Hepatocyte (in vitro differentiated cells): Measurements from ENCODE around the gene PEX11B.

Experiments
- EZH2 ChIP-seq: fragments of 200-600 bp; sonication (generic); IDR thresholded peaks from 2 replicates; pipeline ENCODE4 v1.6.1; 2016; ENCODE audit warnings: antibody characterized with exemption, mild to moderate bottlenecking, borderline replicate concordance
- EZH2phosphoT487 ChIP-seq: fragments of 200-600 bp; sonication (generic); IDR thresholded peaks from one replicate; pipeline ENCODE4 v1.6.1; 2018; ENCODE audit warnings: antibody characterized with exemption, mild to moderate bottlenecking, low read depth, moderate library complexity; ENCODE audit not compliant: unreplicated experiment, severe bottlenecking
- TF ChIP-seq, protein P1 (sequence below): fragments of 200-600 bp; sonication (generic); IDR thresholded peaks from 2 replicates; pipeline ENCODE4 v1.5.1; 2016; ENCODE audit warnings: antibody characterized with exemption, mild to moderate bottlenecking; ENCODE audit not compliant: poor library complexity

DNA sequence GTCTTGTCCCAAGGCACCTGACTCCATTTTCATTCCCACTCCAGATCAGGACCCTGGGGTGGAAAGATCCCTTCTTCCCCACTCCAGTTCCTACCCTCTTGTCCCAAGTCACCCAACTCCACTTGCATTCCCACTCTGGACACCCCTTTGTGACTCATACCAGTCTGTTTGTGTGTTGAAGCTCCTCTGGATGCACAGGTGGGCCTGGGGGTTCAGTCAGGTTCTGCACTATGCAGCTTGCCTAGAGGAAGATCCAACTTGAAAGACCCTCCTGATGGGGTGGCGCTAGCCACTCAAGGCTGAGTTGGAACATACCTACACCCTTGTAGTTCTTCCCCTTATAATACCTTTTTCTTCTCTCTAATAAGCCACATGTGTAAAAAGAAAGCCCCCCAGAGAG is 23.0 kb downstream of the PEX11B start:
- TF ChIP-seq, protein P1, sequence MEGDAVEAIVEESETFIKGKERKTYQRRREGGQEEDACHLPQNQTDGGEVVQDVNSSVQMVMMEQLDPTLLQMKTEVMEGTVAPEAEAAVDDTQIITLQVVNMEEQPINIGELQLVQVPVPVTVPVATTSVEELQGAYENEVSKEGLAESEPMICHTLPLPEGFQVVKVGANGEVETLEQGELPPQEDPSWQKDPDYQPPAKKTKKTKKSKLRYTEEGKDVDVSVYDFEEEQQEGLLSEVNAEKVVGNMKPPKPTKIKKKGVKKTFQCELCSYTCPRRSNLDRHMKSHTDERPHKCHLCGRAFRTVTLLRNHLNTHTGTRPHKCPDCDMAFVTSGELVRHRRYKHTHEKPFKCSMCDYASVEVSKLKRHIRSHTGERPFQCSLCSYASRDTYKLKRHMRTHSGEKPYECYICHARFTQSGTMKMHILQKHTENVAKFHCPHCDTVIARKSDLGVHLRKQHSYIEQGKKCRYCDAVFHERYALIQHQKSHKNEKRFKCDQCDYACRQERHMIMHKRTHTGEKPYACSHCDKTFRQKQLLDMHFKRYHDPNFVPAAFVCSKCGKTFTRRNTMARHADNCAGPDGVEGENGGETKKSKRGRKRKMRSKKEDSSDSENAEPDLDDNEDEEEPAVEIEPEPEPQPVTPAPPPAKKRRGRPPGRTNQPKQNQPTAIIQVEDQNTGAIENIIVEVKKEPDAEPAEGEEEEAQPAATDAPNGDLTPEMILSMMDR = no peak
- no peak for TF ChIP-seq EZH2phosphoT487
- TF ChIP-seq EZH2 = no peak
